Gastroesophageal sphincter (tissue), 3 donors: ENCODE data around the gene TMSB10.

Source experiments
- EP300 ChIP-seq: sonication (generic); formaldehyde crosslinking; IDR thresholded peaks from one replicate; pipeline ENCODE4 v1.6.1; 2017; ENCODE audit warnings: antibody characterized with exemption, mild to moderate bottlenecking
- POLR2AphosphoS5 ChIP-seq: sonication (generic); formaldehyde crosslinking; IDR thresholded peaks from one replicate; pipeline ENCODE4 v1.6.1; 2017; ENCODE audit warnings: antibody characterized with exemption
- TF ChIP-seq, protein P1 (sequence below), 4 experiments: fragments of 200-600 bp in 2 of 4; fragments of 450-650 bp in 2 of 4; sonication (generic) in 1 of 4; IDR thresholded peaks; one replicate each; pipeline ENCODE4 v1.5.1; 2017 to 2019; ENCODE audit warnings: antibody characterized with exemption in 4 of 4, mild to moderate bottlenecking in 2 of 4, moderate library complexity in 2 of 4

- TF ChIP-seq, protein P1, sequence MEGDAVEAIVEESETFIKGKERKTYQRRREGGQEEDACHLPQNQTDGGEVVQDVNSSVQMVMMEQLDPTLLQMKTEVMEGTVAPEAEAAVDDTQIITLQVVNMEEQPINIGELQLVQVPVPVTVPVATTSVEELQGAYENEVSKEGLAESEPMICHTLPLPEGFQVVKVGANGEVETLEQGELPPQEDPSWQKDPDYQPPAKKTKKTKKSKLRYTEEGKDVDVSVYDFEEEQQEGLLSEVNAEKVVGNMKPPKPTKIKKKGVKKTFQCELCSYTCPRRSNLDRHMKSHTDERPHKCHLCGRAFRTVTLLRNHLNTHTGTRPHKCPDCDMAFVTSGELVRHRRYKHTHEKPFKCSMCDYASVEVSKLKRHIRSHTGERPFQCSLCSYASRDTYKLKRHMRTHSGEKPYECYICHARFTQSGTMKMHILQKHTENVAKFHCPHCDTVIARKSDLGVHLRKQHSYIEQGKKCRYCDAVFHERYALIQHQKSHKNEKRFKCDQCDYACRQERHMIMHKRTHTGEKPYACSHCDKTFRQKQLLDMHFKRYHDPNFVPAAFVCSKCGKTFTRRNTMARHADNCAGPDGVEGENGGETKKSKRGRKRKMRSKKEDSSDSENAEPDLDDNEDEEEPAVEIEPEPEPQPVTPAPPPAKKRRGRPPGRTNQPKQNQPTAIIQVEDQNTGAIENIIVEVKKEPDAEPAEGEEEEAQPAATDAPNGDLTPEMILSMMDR (IDR thresholded peaks at IDR 0.05), result no peak
- no peak for TF ChIP-seq EP300
- no peak for TF ChIP-seq POLR2AphosphoS5
These were observed 17.6 kb downstream of the TMSB10 start for GRCh38 chr2:84923009-84923408.
